ENCODE data around the gene RAB27A. TPM values are rescaled to one million over a fixed set of nuclear protein-coding genes. Genes with fewer than 3 reads are reported as not detected.

Gene RAB27A
- total RNA-seq, 2 donors from 2014 or later, result 136 to 243 TPM

DNA sequence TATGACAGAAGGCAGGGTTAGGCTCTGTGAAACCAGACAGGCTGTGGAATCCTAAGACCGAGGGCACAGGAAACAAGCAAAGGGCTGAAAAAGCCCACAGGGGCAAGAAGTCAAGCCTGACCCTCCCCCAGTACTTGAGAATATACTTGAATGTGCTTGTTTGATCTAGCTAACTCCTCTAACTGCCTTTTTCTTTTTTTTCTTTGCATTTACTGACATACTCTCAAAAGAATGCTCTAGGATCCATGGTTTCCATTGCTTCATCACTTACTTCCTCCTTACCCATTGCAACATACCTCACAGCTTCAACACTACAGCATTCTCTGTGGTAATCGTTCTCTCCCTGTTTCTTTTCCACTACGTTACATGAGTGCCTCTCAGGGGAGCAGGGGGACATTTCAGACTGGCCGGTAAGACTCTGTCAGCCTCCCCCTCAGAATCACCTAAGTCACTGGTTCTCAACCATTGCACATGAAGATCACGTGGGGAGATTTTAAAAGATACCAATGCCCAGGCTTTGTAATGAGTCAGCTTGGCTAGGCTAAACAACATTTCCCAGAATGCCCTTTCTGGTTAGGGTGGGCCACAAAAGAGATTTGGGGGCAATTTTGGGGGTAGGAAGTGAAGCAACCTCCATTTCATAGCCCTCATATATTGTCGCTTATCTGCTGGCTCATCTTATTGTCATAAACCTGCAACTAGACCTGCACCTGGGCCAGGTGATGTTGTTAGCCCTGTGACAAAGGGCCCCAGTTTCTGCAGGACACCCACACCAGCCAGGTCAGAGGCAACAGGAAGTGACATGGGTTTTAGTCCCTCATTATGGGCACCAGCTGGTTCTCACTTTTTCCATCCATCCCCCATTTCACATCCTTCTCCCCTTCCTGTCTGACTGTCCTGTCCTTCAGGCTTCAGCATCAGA, 68.3 kb downstream of the RAB27A start:
- DNase-seq (ENCODE audit: low spot score) (peak; percentile 79), ATAC-seq (peak; percentile 83 to 92)
- H3K9me3 Mint-ChIP-seq, result no peaks in the 10 kb centered on the region
- H3K36me3 Mint-ChIP-seq, result peaks cover 41% of the 10 kb centered on the region
- peaks cover 73 to 91% of the 10 kb centered on the region in 2 donors for H3K4me1 Mint-ChIP-seq (ENCODE audit: low read depth in 2 of 2)
- peak overlapping the region; percentile 83 for H3K4me3 Mint-ChIP-seq
- peak overlapping the region; percentile 94 to 97 for H3K27ac Mint-ChIP-seq
- no peaks in the 10 kb centered on the region for H3K27me3 Mint-ChIP-seq

DNA sequence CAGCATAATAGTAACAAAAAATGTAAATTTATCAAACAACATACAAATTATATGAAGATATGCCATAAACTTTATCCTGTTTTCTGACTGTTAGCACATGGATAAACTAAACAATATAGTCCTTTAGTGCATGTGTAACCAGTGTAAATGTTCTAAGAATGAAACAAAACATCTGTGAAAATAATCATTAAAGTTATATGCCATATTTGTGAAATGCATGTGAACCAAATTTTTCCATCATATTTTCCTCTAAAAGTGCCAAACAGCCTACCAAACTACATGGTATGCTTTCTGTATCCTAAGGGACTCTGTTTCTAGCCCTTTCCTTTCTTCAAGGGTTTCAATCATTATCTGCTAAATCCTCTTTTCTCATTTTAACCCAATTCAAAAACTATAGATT, 69.0 kb downstream of the RAB27A start:
- Mint-ChIP-seq H3K4me1 (ENCODE audit: low read depth in 2 of 2) (peaks cover 67 to 83% of the 10 kb centered on the region in 2 donors), H3K27me3 (no peaks in the 10 kb centered on the region), H3K9me3 (no peaks in the 10 kb centered on the region), H3K27ac (peak overlapping the region; percentile 94 to 97), H3K36me3 (peaks cover 38% of the 10 kb centered on the region), H3K4me3 (peak overlapping the region; percentile 83)
- DNase-seq (ENCODE audit: low spot score), result no peak
- ATAC-seq, result no peak

DNA sequence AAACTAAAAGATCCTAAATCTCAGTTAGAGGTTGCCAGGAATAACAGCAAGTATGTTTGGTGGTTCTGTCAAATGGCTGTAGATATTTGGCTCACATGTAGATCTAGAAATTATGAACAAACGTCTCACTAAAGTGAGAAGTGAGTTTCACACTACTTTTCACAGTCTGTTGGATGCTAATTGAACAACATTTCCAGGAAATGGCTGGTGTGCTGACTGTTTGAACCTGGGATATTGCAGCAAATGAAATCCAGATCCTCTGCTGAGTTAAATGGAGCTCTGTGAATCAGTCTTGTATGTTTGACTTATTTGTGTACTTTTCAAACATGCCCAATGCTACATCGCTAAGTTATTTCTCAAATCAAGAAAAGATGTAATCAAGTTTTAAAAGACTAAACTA, 71.6 kb downstream of the RAB27A start:
- Mint-ChIP-seq H3K36me3 (peaks cover 26% of the 10 kb centered on the region), H3K27ac (peak overlapping the region; percentile 94 to 97), H3K9me3 (no peaks in the 10 kb centered on the region), H3K27me3 (no peaks in the 10 kb centered on the region), H3K4me3 (peak overlapping the region; percentile 74), H3K4me1 (ENCODE audit: low read depth in 2 of 2) (peaks cover 52 to 61% of the 10 kb centered on the region in 2 donors)
- peak; percentile 21 to 58 for ATAC-seq
- DNase-seq (ENCODE audit: low spot score), result no peak

DNA sequence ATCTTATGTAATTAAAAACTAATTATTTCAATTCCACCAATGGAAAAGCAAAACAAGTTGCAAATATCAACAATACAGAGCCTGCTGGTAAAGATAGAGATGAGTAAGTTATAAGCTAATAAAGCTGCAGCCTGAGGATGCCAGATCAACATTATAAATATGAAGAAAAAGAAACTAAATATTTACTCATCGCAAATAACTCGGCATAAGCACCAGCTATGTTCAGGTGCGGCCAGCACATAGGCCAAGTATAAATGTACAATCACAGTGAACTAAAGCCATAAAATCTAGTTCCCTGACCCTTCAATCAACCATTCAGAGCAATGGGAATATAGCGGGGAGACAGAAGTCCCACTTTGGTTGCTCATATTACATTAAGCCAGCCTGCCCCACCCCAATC, 85.1 kb downstream of the RAB27A start:
- Mint-ChIP-seq H3K4me3 (no peak overlapping the region), H3K9me3 (no peaks in the 10 kb centered on the region), H3K27ac (no peak overlapping the region), H3K36me3 (peaks cover 19% of the 10 kb centered on the region), H3K4me1 (ENCODE audit: low read depth in 2 of 2) (peaks cover under 1 to 4% of the 10 kb centered on the region in 2 donors), H3K27me3 (no peaks in the 10 kb centered on the region)
- ATAC-seq (no peak), DNase-seq (ENCODE audit: low spot score) (no peak)

DNA sequence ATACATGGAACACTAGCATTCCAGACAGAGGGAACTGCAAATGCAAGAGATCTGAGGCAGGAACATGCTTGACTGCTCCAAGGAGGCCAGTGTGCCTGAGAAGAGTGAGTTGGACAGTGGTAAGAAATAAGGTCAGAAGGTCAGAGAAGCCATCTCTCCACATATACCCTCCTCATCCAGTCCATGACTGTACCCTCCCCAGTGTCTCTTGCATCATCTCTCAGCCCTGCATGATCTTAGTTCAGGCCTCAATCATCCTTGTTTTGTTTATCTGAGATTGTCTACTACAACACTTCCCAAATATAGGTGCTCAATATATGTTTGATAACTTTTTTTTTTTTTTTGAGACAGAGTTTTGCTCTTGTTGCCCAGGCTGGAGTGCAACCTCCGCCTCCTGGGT, 87.4 kb downstream of the RAB27A start:
- Mint-ChIP-seq H3K4me3 (no peak overlapping the region), H3K4me1 (ENCODE audit: low read depth in 2 of 2) (peaks cover 0 to 6% of the 10 kb centered on the region in 2 donors), H3K36me3 (peaks cover 24% of the 10 kb centered on the region), H3K27me3 (no peaks in the 10 kb centered on the region), H3K27ac (no peak overlapping the region), H3K9me3 (no peaks in the 10 kb centered on the region)
- DNase-seq (ENCODE audit: low spot score) (no peak), ATAC-seq (peak in 1 of 2 donors; percentile 40)

DNA sequence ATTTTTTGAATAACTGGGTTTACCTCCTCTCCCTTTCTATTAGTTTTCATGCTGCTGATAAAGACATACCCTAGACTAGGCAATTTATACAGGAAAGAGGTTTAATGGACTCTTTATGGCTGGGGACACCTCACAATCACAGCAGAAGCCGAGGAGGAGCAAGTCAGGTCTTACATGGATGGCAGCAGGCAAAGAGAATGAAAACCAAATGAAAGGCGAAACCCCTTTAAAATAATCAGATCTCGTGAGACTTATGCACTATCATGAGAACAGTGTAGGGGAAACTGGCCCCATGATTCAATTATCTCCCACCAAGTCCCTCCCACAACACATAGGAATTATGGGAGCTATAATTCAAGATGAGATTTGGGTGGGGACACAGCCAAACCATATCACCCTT, 90.9 kb downstream of the RAB27A start:
- Mint-ChIP-seq H3K27me3 (no peaks in the 10 kb centered on the region), H3K4me3 (peak overlapping the region; percentile 46), H3K27ac (peak overlapping the region in 1 of 2 donors; percentile 26), H3K4me1 (ENCODE audit: low read depth in 2 of 2) (peaks cover 0 to 6% of the 10 kb centered on the region in 2 donors), H3K36me3 (peaks cover 17% of the 10 kb centered on the region), H3K9me3 (no peaks in the 10 kb centered on the region)
- ATAC-seq (no peak), DNase-seq (ENCODE audit: low spot score) (no peak)

DNA sequence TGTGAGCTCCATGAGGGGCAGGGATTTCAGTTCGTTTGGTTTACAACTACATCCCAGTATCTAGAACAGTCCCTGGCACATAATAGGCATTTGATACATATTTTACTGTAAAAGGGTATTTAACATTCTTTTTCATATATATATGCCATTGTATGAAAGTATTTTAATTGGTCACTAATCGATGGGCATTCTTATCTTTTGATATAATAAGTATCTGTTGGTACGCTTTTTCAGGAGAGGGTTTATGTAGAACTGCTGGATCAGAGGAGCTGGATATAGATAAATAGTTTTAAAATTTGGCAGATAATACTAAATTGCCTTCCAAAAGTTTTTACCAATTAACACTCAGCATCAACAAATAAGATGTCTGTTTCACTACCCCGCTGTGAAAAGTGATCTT, 91.9 kb downstream of the RAB27A start:
- Mint-ChIP-seq H3K4me3 (no peak overlapping the region), H3K36me3 (peaks cover 21% of the 10 kb centered on the region), H3K9me3 (no peaks in the 10 kb centered on the region), H3K27me3 (no peaks in the 10 kb centered on the region), H3K27ac (no peak overlapping the region), H3K4me1 (ENCODE audit: low read depth in 2 of 2) (peaks cover 6% of the 10 kb centered on the region in 2 donors)
- no peak for ATAC-seq
- no peak for DNase-seq (ENCODE audit: low spot score)

DNA sequence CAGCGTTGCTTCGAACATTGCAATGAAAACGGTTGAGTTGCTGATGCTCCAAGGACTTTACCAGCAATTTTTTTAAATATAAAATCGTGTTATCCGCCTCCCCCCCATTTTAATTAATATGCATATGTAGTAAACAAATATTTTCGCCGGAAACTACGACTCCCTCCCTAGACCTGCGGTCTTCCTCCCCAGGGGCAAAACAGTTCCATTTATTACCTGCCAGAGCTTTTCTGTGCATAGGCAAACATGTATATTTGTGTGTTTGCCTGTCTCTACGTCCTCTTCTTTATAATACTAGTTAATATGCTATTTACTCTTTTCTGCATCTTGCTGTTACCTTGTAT, 92.3 kb downstream of the RAB27A start:
- Mint-ChIP-seq H3K4me1 (ENCODE audit: low read depth in 2 of 2) (peaks cover 6 to 8% of the 10 kb centered on the region in 2 donors), H3K4me3 (no peak overlapping the region)
- no peak for ATAC-seq

DNA sequence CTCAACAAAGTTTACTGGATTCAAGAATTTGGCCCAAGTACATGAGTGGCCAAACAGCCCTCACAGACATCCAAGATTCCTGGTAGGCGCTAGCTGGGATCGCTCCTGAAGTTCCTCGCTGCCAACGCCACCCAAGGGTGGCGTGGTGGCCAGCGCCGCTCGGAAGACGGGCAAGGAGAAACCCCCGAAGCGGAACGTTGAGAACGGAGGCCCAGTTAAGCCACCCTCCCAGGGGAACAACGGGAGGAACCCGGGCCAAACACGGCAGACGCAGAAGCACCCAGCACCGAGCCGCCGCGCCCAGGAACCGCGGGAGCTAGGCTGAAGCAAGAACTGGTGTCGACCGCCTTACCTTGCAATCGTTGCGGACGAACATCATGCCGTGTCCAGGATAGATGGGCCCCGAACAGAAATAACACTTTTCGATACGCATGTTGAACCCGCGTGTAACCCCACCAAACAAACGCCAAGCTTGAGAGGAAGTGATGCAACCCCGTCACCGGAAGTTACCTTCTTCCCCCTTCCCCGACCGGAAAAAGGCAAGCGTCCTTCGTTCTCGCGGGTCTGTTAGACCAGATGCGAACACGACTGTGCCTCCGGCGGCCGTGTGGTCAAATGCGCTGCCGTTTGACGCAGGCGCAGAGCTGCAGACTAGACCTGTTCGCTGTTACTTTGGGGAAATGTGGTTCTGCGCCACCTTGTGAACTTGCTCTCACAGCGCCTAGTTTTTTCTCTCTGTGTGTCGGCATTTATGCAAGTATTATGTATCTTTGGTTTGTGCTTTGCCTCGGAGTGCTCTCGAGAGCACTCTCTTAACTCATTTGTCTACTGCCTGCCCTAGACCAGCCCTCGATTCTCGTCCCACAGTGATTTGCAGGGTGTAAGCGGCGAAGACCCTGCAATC, 92.9 kb downstream of the RAB27A start, which contains the start of gene RSL24D1:
RSL24D1 (minus strand) TSS at position 484 of the 904 bp plus-strand sequence; CDS start at position 433, 51 bp downstream.
- peak; percentile 97 for DNase-seq (ENCODE audit: low spot score)
- no peak within 1 kb of the TSS for H3K27ac Mint-ChIP-seq
- H3K27me3 Mint-ChIP-seq, result no peaks in the 10 kb centered on the region
- no peak within 1 kb of the TSS for H3K4me3 Mint-ChIP-seq
- H3K36me3 Mint-ChIP-seq, result peaks cover 22% of the 10 kb centered on the region
- H3K4me1 Mint-ChIP-seq (ENCODE audit: low read depth in 2 of 2), result peaks cover 6 to 12% of the 10 kb centered on the region in 2 donors
- ATAC-seq, result peak; percentile 99 to 100
- no peaks in the 10 kb centered on the region for H3K9me3 Mint-ChIP-seq

More for the DNA sequence above, 92.3 kb downstream of the RAB27A start:
- no peaks in the 10 kb centered on the region for H3K27me3 Mint-ChIP-seq
- H3K27ac Mint-ChIP-seq, result no peak overlapping the region
- H3K36me3 Mint-ChIP-seq, result peaks cover 23% of the 10 kb centered on the region
- H3K9me3 Mint-ChIP-seq, result no peaks in the 10 kb centered on the region
- DNase-seq (ENCODE audit: low spot score), result no peak

DNA sequence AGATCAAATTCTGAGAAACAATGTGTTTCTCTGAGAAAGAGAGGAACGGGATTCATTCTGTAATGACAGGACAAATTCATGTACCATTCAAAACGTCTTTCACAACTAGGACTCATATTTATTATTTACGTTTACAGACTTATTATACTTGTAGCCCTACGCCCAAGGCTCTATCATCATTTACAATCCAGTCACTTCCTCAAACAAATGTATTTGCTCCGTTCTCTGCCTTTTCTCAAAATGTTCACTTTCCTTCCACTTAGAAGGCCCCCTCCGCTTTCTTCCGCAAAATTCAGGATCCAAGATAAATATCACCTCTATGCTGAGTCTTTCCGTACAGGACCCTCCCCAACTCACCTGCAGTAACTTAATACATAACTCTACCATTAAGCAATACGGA, 93.6 kb downstream of the RAB27A start:
- Mint-ChIP-seq H3K4me3 (no peak overlapping the region), H3K4me1 (ENCODE audit: low read depth in 2 of 2) (peaks cover 6 to 12% of the 10 kb centered on the region in 2 donors), H3K36me3 (peaks cover 26% of the 10 kb centered on the region), H3K27ac (no peak overlapping the region), H3K9me3 (no peaks in the 10 kb centered on the region), H3K27me3 (no peaks in the 10 kb centered on the region)
- no peak for ATAC-seq
- DNase-seq (ENCODE audit: low spot score), result no peak

DNA sequence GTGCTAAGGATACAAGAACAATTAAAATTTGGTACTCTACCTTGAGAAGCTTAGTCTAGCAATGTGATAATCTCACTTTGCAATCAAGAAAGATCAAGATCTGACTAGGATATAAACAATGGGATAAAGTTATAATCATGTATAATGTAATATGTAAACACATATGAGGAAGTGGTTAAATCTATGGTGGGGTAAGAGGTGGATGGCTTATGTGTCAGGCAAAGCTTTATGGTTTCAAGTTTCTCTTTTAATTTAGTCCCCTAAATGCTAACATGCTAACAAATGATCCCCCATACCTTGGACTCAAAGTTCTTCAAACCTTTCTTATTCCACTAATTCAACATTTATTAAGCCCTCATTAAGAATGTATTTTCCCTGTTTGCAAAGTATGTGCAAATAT, 95.4 kb downstream of the RAB27A start:
- ATAC-seq (no peak), DNase-seq (ENCODE audit: low spot score) (no peak)
- Mint-ChIP-seq H3K4me3 (no peak overlapping the region), H3K36me3 (peaks cover 19% of the 10 kb centered on the region), H3K4me1 (ENCODE audit: low read depth in 2 of 2) (peaks cover 6 to 10% of the 10 kb centered on the region in 2 donors), H3K9me3 (no peaks in the 10 kb centered on the region), H3K27ac (no peak overlapping the region), H3K27me3 (no peaks in the 10 kb centered on the region)

DNA sequence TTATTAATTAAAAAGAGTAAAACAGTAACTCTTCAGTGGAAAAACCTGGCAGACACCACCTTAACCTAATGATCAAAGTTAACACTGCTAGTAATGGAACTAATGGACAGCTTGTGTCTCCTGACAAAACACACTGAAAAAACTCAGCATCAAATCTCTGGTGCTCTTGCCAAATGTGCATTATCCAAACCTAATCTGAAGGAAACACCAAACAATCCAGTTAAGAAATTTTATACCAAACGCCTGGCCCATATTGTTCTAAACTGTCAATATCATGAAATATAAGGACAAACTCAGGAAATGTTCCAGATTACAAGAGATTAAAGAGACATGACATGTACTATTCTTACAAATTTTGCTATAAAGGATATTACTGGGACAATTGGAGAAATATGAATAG, 103.3 kb downstream of the RAB27A start:
- Mint-ChIP-seq H3K9me3 (no peaks in the 10 kb centered on the region), H3K27ac (no peak overlapping the region), H3K36me3 (peaks cover 39% of the 10 kb centered on the region), H3K4me1 (ENCODE audit: low read depth in 2 of 2) (peaks cover 16 to 17% of the 10 kb centered on the region in 2 donors), H3K27me3 (no peaks in the 10 kb centered on the region), H3K4me3 (no peak overlapping the region)
- no peak for ATAC-seq
- no peak for DNase-seq (ENCODE audit: low spot score)

DNA sequence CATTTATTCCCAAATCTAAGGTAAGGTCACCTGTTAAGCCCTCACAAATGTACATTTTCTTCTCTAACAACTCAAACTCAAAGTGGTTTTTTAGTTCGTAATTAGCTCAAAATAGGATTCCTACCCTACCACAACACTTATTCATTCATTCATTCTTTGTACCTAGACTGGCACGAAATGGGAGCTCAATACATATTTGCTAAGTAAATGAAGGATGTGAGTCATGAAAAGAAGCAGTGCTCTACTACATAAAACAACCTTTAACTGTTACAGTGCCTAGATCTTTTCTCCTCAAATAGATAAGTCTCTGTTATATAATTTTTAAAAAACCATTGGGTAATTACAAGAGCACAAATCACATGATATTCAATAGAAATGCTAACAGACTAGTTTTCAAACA, 105.9 kb downstream of the RAB27A start:
- DNase-seq (ENCODE audit: low spot score), result no peak
- no peak overlapping the region for H3K27ac Mint-ChIP-seq
- ATAC-seq, result no peak
- H3K4me3 Mint-ChIP-seq, result no peak overlapping the region
- H3K27me3 Mint-ChIP-seq, result no peaks in the 10 kb centered on the region
- H3K9me3 Mint-ChIP-seq, result no peaks in the 10 kb centered on the region
- H3K4me1 Mint-ChIP-seq (ENCODE audit: low read depth in 2 of 2), result peaks cover 16 to 17% of the 10 kb centered on the region in 2 donors
- H3K36me3 Mint-ChIP-seq, result peaks cover 47% of the 10 kb centered on the region

DNA sequence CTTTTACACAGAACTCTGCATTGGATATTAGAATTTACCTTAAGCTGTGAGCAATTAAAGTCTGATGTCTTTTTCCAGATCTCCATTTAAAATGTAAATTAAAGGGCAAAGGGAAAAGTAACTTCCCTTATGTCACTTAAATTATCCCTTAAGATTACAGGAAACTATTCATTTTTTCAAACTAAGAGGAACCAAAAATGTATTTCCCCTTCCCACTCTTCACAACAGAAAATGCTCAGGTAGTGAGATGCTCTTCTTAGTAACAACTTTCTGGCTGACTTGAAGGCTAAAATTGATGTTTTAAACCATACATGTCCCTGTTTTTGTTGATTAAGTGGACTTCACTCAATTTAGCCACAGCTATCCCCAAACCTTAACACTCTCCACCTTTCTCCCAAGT, 110.5 kb downstream of the RAB27A start:
- Mint-ChIP-seq H3K36me3 (peaks cover 30% of the 10 kb centered on the region), H3K4me1 (ENCODE audit: low read depth in 2 of 2) (peaks cover 3 to 4% of the 10 kb centered on the region in 2 donors), H3K4me3 (no peak overlapping the region), H3K27me3 (no peaks in the 10 kb centered on the region), H3K9me3 (no peaks in the 10 kb centered on the region), H3K27ac (no peak overlapping the region)
- ATAC-seq (no peak), DNase-seq (ENCODE audit: low spot score) (no peak)

All from natural killer cell treated with Interleukin-12 subunit alpha and Interleukin-12 subunit beta and Interleukin-15 and Interleukin-18, amount 100 ng/mL, for 72 hours (primary cell).